HepG2 (cell line): ENCODE measurements around the gene ZMYND8. TPM values are rescaled to one million over a fixed set of nuclear protein-coding genes. Genes with fewer than 3 reads are reported as not detected.

Experiments
- ARHGAP35 ChIP-seq: sonication (generic); formaldehyde crosslinking; IDR thresholded peaks from 2 replicates; pipeline ENCODE4 v1.9.0; 2022; ENCODE audit warnings: mild to moderate bottlenecking, inconsistent platforms, moderate library complexity, missing genetic modification reagents, borderline replicate concordance
- CEBPZ ChIP-seq: IDR thresholded peaks from 2 replicates; pipeline ENCODE4 v1.6.1; 2012; ENCODE audit warnings: low read length, improper control_type of control experiment
- DPF2 ChIP-seq: sonication (generic); formaldehyde crosslinking; IDR thresholded peaks from 2 replicates; pipeline ENCODE4 v1.4.0; 2020; ENCODE audit warnings: mild to moderate bottlenecking, low read depth, missing genetic modification reagents, borderline replicate concordance
- KLF9 ChIP-seq: IDR thresholded peaks from 2 replicates; pipeline ENCODE4 v1.6.1; 2016; ENCODE audit warnings: low read depth
- MIER3 ChIP-seq: IDR thresholded peaks from 2 replicates; pipeline ENCODE4 v1.6.1; 2016; ENCODE audit warnings: missing compliant biosample characterization, borderline replicate concordance
- MLXIP ChIP-seq: sonication (generic); formaldehyde crosslinking; IDR thresholded peaks from 2 replicates; pipeline ENCODE4 v1.9.0; 2021; ENCODE audit warnings: missing genetic modification reagents, borderline replicate concordance
- NFIB ChIP-seq: sonication (generic); formaldehyde crosslinking; IDR thresholded peaks from 2 replicates; pipeline ENCODE4 v1.9.0; 2021; ENCODE audit warnings: missing genetic modification reagents, mild to moderate bottlenecking, borderline replicate concordance
- NPAS2 ChIP-seq: sonication (generic); formaldehyde crosslinking; IDR thresholded peaks from 2 replicates; pipeline ENCODE4 v1.8.0; 2022; ENCODE audit warnings: mild to moderate bottlenecking, missing genetic modification reagents, borderline replicate concordance
- POGZ ChIP-seq: sonication (generic); formaldehyde crosslinking; IDR thresholded peaks from 2 replicates; pipeline ENCODE4 v1.4.0; 2020; ENCODE audit warnings: mild to moderate bottlenecking, missing genetic modification reagents
- SP1 ChIP-seq, 2 experiments: fragments of 450-650 bp in 1 of 2; sonication (generic) in 1 of 2; formaldehyde crosslinking in 1 of 2; IDR thresholded peaks; 2 replicates each; pipeline versions ENCODE4 v1.4.0 to v1.6.1; 2016 to 2020; ENCODE audit warnings: missing genetic modification reagents in 1 of 2
- ZBTB49 ChIP-seq: sonication (generic); formaldehyde crosslinking; IDR thresholded peaks from 2 replicates; pipeline ENCODE4 v1.4.0; 2020; ENCODE audit warnings: missing genetic modification reagents, borderline replicate concordance
- ZMAT5 ChIP-seq: sonication (generic); formaldehyde crosslinking; IDR thresholded peaks from 2 replicates; pipeline ENCODE4 v1.5.0; 2020; ENCODE audit warnings: mild to moderate bottlenecking, low read depth, missing genetic modification reagents, borderline replicate concordance
- ZNF160 ChIP-seq: sonication (generic); formaldehyde crosslinking; IDR thresholded peaks from 2 replicates; pipeline ENCODE4 v1.8.0; 2022; ENCODE audit warnings: mild to moderate bottlenecking, inconsistent platforms, missing genetic modification reagents
- ZNF282 ChIP-seq: fragments of 450-650 bp; IDR thresholded peaks from 2 replicates; pipeline ENCODE4 v1.6.1; 2018; ENCODE audit not compliant: partially characterized antibody
- ZNF382 ChIP-seq: sonication (generic); formaldehyde crosslinking; IDR thresholded peaks from 2 replicates; pipeline ENCODE4 v1.5.0; 2020; ENCODE audit warnings: missing genetic modification reagents, mild to moderate bottlenecking, borderline replicate concordance
- ZNF432 ChIP-seq: sonication (generic); formaldehyde crosslinking; IDR thresholded peaks from 2 replicates; pipeline ENCODE4 v1.5.0; 2020; ENCODE audit warnings: missing genetic modification reagents, mild to moderate bottlenecking, borderline replicate concordance
- ZNF580 ChIP-seq: IDR thresholded peaks from 2 replicates; pipeline ENCODE4 v1.6.1; 2016; ENCODE audit warnings: low read depth, borderline replicate concordance
- polyA plus RNA-seq, 8 experiments: library from polyadenylated mRNA; depleted of rRNA in 3 of 8; stranded (reverse) in 7 of 8; unstranded in 1 of 8; fragments of >200 nt; fragmentation: Illumina TruSeq in 4 of 8; extraction: Trizol in 4 of 8; gene quantifications; 2 replicates each; pipeline versions ENCODE4 v1.2.1 to v1.2.3, GENCODE V29; 2011 to 2016; ENCODE audit warnings: low read depth in 4 of 8, missing spikeins in 1 of 8, mixed read lengths in 1 of 8; ENCODE audit not compliant: insufficient read depth in 1 of 8
- total RNA-seq, 5 experiments: library from RNA; depleted of rRNA; stranded (reverse); fragments of >200 nt; fragmentation: Illumina TruSeq; extraction: Trizol; gene quantifications; 2 replicates each; pipeline ENCODE4 v1.2.3, GENCODE V29; 2016; ENCODE audit warnings: low read depth in 1 of 5

Gene ZMYND8
- total and polyA plus RNA-seq, 2 of the 13 experiments (the other 11 are each of a cell fraction or from before 2014, with no cell fraction given), result 53.9 to 84.7 TPM

- TF ChIP-seq MIER3 (CRISPR knock-in tag) (no peak), ZNF432 (CRISPR knock-in tag) (no peak), ZNF160 (CRISPR knock-in tag) (no peak), CEBPZ (no peak), ZNF382 (no peak), ARHGAP35 (CRISPR knock-in tag) (no peak), SP1 (IDR thresholded peaks at IDR 0.05) (no peak), SP1 (CRISPR knock-in tag; IDR thresholded peaks at IDR 0.05) (no peak), DPF2 (CRISPR knock-in tag) (peak; percentile 66; the same call in 1 of the 2 replicates), POGZ (CRISPR knock-in tag) (no peak; the same call in 1 of the 2 replicates), NPAS2 (CRISPR knock-in tag) (no peak), NFIB (CRISPR knock-in tag) (no peak), ZBTB49 (no peak), KLF9 (CRISPR knock-in tag) (no peak), ZNF282 (no peak), ZNF580 (CRISPR knock-in tag) (peak; percentile 53), ZMAT5 (CRISPR knock-in tag) (no peak), MLXIP (CRISPR knock-in tag) (no peak)
Measured at GRCh38 chr20:47320990-47321805, 35.3 kb downstream of the ZMYND8 start (continued).
